BJ (cell line): ENCODE results near the gene C17orf107. TPM values are rescaled to one million over a fixed set of nuclear protein-coding genes. Genes with fewer than 3 reads are reported as not detected.

Source experiments
- CTCF ChIA-PET: fragments of 350-600 bp; formaldehyde crosslinking; extraction: SDS; loops from one replicate; lab custom pipeline; 2021; ENCODE audit warnings: antibody characterized with exemption, inconsistent platforms; lab: Yijun Ruan, JAX
- POLR2A ChIA-PET: fragments of 300-600 bp; sonication (Branson Sonifier 250); formaldehyde crosslinking; extraction: SDS; loops from one replicate; lab custom pipeline; 2021; ENCODE audit warnings: antibody characterized with exemption; lab: Charles Lee
- DNase-seq: peaks from one replicate; pipeline ENCODE4 v3.0.0-alpha.2; 2011; ENCODE audit warnings: low read depth
- H3K27me3 ChIP-seq: 2 replicates; pipeline ENCODE4 v1.6.0; 2011; ENCODE audit warnings: low read length; ENCODE audit not compliant: control insufficient read depth, insufficient read depth
- H3K36me3 ChIP-seq: 2 replicates; pipeline ENCODE4 v1.5.1; 2011; ENCODE audit warnings: low read length; ENCODE audit not compliant: control insufficient read depth, insufficient read depth
- H3K4me3 ChIP-seq: 2 replicates; pipeline ENCODE4 v1.5.1; 2011; ENCODE audit warnings: low read depth, mild to moderate bottlenecking, control low read depth, low read length
- polyA plus RNA-seq: library from polyadenylated mRNA; depleted of rRNA; stranded (reverse); fragments of >200 nt; gene quantifications from 2 replicates; pipeline ENCODE4 v1.2.3, GENCODE V29; 2011
- TF ChIP-seq, protein P1 (sequence below): IDR thresholded peaks from 2 replicates; pipeline ENCODE4 v1.5.1; 2011; ENCODE audit warnings: low read depth, mild to moderate bottlenecking, control low read depth, inconsistent platforms, low read length, moderate library complexity; ENCODE audit not compliant: insufficient read depth

C17orf107 gene
- polyA plus RNA-seq, 1 experiment = 4.5 TPM

- TF ChIP-seq, protein P1, sequence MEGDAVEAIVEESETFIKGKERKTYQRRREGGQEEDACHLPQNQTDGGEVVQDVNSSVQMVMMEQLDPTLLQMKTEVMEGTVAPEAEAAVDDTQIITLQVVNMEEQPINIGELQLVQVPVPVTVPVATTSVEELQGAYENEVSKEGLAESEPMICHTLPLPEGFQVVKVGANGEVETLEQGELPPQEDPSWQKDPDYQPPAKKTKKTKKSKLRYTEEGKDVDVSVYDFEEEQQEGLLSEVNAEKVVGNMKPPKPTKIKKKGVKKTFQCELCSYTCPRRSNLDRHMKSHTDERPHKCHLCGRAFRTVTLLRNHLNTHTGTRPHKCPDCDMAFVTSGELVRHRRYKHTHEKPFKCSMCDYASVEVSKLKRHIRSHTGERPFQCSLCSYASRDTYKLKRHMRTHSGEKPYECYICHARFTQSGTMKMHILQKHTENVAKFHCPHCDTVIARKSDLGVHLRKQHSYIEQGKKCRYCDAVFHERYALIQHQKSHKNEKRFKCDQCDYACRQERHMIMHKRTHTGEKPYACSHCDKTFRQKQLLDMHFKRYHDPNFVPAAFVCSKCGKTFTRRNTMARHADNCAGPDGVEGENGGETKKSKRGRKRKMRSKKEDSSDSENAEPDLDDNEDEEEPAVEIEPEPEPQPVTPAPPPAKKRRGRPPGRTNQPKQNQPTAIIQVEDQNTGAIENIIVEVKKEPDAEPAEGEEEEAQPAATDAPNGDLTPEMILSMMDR = no peak
- CTCF ChIA-PET = interaction anchor here (1.3 to 3.0 kb wide), 2 partner anchors 107 to 108 kb away, joined by 4 to 21 read pairs; partner anchors contain the start of gene GLTPD2
- DNase-seq = no peak
- Histone ChIP-seq H3K4me3 (no peak overlapping the region), H3K36me3 (peaks cover 32% of the 10 kb centered on the region), H3K27me3 (no peaks in the 10 kb centered on the region)
- POLR2A ChIA-PET = no interaction called here
These were observed 2.1 kb upstream of the C17orf107 start for GRCh38 chr17:4897198-4897687.

- POLR2A ChIA-PET = no interaction called here
- no peaks in the 10 kb centered on the region for H3K27me3 ChIP-seq
- TF ChIP-seq, protein P1 = no peak
- CTCF ChIA-PET = interaction anchor here (3.0 kb wide), 1 partner anchor 109 kb away, joined by 21 read pairs; the partner anchor contains the start of gene GLTPD2
- peaks cover 26% of the 10 kb centered on the region for H3K36me3 ChIP-seq
- no peak for DNase-seq
- H3K4me3 ChIP-seq = no peak overlapping the region
These were observed 1.6 kb upstream of the C17orf107 start for GRCh38 chr17:4897785-4898184.

DNA sequence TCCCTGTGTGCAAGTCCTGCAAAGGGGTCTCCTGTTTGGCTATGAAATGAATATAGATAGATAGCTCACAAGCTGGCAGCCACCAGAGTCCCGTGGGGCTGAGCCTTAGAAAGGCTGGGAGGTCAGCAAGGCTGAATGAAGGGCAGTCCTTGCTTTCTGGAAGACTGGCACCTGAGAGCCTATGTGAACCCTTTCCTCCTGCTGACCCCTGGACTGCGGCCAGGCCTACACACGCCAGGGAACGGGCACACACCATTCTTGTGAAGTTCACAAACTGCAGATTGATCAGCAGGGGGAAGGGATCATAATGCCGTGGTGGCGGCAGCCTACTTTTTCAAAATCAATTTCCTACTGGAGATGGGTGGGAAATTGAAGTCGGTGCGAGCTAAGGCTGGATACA, 985 bp upstream of the C17orf107 start:
- CTCF ChIA-PET = interaction anchor here (1.3 to 3.0 kb wide), 7 partner anchors 10 to 189 kb away, joined by 3 to 21 read pairs (median 6); partner anchors contain the start of genes GLTPD2 and VMO1
- no peaks in the 10 kb centered on the region for H3K27me3 ChIP-seq
- H3K4me3 ChIP-seq = no peak overlapping the region
- POLR2A ChIA-PET = no interaction called here
- H3K36me3 ChIP-seq = peaks cover 25% of the 10 kb centered on the region
- TF ChIP-seq, protein P1 = no peak
- no peak for DNase-seq

GRCh38 chr17:4898927-4899326, 409 bp upstream of the C17orf107 start:
- TF ChIP-seq, protein P1 = no peak
- ChIA-PET POLR2A (no interaction called here), CTCF (interaction anchor here (0.7 to 3.6 kb wide), 12 partner anchors 10 to 332 kb away, joined by 3 to 21 read pairs (median 6); partner anchors contain the start of genes GLTPD2 and VMO1)

GRCh38 chr17:4900231-4901107, 1.1 kb downstream of the C17orf107 start:
- ChIA-PET CTCF (interaction anchor here (0.9 to 3.6 kb wide), 10 partner anchors 8 to 334 kb away, joined by 3 to 21 read pairs (median 6); partner anchors contain the start of gene GLTPD2), POLR2A (no interaction called here)
- DNase-seq = no peak
- TF ChIP-seq, protein P1 = no peak
- Histone ChIP-seq H3K36me3 (peaks cover 10% of the 10 kb centered on the region), H3K4me3 (peak overlapping the region; percentile 59), H3K27me3 (no peaks in the 10 kb centered on the region)

More at GRCh38 chr17:4898927-4899326, 409 bp upstream of the C17orf107 start:
- peak overlapping the region; percentile 59 for H3K4me3 ChIP-seq
- H3K27me3 ChIP-seq = no peaks in the 10 kb centered on the region
- H3K36me3 ChIP-seq = peaks cover 20% of the 10 kb centered on the region
- no peak for DNase-seq
